HS-5 (cell line): ENCODE results near the gene TMEM127.
"Not testable (repeated sequence)": the region's sequence is repeated elsewhere in the genome, so short reads cannot be mapped to it uniquely, and the experiment has no call there.

Experiments used
- DNase-seq: peaks from one replicate; pipeline ENCODE4 v3.0.0-alpha.2; 2012; ENCODE audit warnings: low read depth

Gene TMEM127

DNA sequence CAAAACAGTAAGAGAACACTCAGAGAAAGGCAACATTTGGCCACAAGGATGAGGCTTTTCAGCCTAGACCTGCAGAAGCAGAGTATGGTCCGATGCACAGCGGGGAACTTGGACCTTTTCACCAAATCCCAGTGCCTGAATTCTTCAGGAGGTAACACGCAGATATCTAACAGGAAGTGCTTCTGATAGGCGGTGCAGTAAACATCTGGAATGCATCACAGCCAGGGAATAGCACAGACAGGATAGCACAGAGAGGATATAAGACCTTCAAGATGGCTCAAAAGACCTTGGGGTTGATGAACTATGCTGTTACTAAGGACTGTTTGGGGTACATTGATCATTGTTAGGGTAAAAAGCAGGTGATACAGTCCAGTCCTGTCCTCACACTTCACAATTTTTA is 1.7 kb downstream of the TMEM127 start:
- DNase-seq: no peak

DNA sequence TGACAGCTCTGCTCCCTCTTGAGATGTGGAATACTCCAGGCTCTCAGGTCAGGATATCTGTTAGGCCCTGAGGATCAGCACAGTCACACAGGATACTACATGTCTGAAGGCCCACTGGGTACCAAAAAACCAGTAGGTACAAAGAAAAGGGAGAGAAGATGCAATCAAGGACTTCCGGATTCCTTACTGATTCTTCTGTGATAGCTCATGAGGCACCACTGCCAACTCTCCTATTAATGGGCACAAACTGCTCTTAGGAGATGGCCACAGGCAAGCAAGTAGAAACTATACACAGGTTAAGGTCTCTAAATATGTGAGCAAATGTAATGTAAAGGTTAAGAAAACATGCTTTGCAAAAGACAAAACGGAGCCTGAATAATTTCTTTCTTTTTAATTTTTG is 3.5 kb downstream of the TMEM127 start:
- no peak for DNase-seq

DNA sequence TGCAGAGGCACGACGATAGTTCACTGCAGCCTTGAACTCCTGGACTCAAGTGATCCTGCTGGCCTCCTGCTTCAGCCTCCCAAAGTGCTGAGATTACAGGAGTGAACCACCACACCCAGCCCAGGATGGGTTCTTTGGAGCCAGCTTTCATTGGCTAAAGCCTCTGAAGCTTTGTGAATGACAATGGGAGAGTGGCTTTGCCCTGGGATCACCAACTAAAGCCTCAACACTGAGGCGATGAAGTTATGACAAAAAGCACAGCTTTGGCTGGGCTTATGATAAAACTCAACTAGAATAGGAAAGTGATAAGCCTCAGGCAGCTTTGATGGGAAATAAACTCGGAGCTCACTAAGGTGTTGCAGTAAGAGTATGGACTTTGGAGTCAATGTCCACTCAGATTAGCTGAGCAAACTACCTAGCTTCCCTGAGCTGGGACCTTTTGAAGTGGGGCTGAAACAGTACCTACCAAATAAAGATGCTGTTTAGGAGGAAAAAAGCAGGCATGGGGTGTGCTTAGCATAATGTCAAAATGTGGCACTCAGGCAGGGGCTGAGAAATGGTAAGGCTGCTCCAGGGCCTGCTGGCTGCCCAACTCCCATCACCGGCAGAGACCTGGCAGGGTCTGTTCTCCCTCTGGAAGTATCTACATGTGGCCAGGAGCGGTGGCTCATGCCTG is 4.3 kb downstream of the TMEM127 start:
- DNase-seq: no peak

DNA sequence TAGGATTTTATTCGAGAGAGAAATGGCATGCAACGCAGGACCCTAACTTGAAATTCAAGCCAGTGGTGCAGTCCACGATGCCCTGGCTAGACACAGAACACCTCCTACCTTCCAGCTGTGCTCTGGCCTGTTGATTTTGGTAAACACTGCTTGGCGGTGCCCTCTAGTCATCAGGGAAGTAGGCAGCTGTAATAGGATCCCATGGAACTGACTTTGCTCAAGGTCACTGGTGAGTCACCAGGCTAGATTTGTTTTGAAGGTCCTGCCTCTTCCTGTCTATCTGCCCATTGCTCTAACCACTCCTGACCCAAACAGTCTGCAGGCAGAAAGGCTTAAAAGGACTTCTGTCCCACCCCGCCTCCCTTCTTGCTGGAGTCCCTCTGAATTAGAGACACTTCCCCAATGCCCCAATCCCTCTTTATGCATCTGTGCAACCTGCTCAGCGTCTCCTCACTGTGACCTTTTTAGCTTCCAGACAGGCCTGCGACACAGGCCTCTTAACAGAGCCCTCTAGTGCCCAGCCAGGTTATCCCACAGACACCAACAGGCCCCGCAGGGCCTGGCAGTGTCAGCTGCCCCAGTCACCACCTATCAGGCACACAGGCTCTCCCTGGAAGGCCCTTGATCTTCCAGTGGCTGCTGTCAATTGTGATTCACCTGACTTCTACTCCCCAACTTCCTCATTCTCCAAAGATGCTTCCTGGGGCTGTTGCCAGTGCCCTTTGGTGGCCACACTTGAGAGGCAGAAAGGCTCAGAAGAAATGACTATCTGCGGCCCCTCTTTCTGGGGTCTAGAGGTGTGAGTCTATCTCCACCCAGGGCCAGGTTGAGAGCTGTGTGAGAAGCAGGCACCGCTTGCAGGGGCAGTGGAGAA is 5.2 kb downstream of the TMEM127 start:
- peak; percentile 99 for DNase-seq

DNA sequence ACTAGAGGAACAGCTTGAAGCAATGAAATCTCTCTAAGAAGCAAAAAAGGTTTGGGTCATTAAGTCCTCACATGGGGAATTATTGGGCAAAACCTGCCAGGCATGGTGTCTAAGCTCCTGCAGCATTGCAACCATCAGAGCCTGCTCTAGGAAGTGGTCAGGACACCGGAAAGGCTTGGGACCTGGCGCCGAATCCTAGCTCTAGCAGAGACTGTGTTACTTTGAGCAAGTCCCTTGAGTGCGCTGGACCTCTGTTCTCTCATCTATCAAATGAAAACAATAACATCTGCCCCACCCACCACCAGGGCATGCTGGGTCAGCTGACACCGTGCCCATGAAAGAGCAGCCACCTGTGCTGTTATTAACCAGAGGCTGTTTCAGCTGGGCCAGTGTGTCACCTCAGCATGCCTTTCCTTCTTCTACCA is 6.3 kb downstream of the TMEM127 start:
- no peak for DNase-seq

DNA sequence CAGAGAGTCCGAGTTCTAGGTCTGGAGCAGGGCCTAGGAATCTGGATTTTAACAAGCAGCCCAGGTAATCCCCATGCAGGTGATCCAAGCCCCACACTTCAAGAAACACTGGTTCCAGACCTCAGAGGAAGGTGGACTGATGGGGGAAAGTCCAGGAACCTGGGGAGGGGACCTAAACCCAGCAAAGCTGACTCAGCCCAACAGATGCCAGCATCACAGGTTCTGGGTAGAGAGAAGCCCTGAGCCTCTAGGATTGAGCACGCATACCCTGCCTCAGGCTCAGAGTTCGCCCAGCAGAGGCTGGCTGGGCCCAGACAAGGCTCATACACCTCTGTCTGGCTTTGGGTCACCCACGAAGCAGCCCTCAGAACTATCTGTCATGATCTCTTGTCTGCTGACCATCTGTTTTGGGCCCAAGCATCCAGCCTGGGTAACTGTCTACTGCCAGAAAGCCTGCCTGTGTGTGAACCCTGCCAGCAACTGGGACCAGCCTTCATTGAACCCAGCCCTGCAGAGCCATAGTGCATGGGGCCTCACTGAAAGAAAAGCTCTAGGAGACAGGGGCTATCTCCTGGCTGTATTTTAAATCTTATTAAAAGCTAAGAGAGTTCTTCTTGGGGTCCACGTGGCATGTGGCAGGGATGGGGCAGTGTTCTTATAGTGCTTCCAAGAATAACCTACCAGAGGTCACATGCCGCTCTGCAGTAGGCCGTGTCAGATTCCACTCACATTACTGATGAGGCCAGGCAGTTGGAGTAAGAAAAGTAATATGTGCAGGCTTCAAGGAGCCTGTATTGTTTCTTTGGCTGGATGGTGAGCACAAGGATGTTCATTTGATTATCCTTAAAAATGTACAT is 7.4 kb downstream of the TMEM127 start:
- no peak for DNase-seq

DNA sequence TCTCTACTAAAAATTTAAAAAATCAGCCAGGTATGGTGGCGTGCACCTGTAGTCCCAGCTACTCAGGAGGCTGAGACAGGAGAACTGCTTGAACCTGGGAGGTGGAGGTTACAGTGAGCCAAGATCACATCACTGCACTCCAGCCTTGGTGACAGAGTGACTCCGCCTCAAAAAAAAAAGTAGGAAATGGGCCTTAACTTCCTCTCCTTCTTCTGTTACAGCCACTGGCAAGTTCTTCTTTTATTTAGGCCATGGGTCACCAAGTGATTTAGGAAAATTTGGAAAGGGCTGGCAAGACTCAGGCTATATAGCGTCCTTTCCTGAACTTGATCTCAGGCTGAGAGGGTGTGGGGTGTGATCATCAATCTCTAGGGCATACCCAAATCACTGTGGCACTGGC is 8.1 kb downstream of the TMEM127 start:
- not testable (repeated sequence) for DNase-seq

DNA sequence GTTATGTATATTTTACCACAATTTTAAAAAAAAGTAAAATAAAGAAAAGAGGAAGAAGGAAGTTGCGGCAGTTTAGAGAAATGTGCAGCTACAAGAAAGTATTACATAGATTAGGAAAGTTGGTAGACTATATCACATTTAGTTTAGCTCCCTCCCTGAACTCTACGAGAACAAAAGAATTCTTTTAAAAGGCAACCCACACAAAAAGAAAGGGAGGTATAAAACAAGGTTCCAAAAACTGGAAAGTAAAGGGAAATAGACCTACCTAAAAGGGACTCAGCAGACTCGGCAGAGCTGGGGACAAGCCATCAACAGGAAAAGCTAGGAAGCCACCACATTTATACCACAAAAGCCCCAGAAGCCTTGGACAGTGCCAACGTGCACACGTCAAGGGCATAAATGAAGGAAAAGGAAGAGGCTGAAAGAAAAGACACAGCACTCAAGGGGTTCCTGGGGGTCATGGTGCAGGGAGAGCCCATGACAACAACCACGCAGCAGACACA is 9.1 kb downstream of the TMEM127 start:
- DNase-seq: no peak

DNA sequence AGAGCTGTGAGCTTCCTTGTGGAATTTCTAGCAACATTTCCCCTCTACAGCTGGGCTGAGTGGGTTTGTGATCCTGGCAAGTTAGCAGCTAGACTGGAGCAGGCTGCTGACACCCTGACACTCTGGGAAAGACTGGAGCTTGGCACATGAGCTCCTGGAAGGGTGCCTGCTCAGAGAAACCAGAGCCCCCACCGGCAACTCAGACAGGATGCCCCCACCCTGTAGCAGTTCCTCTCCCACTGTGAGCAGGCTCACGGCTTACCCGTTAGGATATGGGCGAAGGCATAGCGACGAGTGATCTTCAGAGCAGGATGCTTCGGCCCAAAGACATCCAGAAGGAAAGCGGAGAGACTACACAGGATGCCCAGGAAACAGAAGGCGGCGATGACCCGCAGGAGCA is 11.2 kb downstream of the TMEM127 start:
- DNase-seq: no peak

DNA sequence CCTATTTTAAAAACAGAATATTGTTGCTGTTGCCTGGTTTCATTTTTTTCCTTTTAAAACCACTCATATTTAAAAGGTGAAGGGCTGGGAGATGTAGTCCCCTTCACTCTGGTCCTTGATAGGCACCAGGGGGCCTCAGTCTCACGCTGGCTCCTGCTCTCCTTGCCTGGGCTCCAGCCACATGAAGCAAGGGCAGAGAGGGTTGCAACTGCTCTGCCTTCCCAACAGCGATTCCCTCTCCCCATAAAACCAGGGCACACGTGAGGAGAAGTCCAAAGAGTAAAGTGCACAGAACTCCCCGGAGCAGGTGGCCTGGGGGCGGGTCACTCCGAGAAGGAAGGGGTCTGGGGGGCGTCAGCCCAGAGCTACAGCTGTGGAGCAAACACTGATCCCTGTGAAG is 12.8 kb downstream of the TMEM127 start:
- no peak for DNase-seq

DNA sequence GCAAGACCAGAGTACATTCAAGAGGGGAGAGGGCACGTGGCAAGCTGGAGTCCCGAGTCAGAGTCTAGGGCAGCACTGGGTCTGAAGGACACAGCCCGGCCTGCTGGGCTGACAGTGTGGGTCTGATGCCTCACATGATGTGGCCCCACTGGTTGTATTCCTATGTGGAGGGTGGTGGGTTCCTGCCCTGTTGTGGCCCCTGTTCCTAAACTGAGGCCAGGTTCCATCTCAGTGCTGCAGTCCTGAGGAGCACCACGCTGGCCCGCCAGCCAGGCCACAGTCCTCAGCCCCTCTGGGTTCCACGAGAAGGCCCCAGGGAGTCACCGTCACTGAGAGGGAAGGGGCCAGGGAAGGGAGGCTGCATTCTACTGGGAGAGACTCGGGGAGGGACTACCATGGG is 13.3 kb downstream of the TMEM127 start:
- no peak for DNase-seq

DNA sequence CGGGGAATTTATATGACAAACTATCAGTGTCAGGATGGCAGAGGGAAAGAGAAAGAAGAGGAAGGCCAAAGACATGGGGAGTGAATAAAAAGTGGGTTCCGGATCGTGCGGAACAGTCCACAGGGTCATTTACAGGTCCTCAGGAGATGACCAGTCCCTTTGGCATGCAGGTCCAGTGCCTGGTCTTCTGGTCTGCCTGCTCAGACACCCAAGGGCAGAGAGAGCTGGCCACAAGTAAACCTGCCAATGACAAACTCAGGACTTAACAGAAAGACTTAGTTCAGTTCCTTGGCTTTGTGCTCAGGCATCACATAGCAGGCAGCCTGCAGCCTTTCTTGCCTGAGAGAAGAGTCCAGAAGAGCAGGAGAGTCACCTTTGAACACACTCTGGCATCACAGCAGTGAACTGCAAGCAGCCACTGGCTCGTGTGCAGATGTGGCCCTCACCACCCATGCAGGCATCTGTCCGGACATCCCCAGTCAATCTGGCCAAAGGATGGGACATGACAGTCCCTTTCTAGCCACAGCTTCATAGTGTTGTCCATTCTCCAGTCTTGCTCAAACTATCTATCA is 14.0 kb downstream of the TMEM127 start:
- DNase-seq: peak; percentile 55

DNA sequence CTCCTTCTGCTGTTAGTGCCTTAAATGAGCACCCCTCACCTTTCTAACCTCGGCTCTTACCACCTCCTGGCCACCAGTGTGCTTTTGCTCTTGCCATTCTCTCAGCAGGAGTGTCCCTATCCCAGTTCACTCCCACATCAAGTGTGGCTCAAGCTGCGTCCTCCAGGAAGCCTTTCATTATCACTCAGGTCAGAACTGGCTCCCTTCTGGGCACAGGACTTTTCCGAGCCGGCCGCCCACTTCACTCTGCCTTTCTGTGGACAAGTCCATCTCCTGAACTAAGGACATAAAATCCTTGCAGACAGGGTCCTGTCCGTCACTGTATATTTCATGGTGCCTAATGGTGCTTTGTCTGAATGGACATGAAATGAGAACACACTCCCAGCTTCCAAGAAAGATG is 15.6 kb downstream of the TMEM127 start:
- no peak for DNase-seq

DNA sequence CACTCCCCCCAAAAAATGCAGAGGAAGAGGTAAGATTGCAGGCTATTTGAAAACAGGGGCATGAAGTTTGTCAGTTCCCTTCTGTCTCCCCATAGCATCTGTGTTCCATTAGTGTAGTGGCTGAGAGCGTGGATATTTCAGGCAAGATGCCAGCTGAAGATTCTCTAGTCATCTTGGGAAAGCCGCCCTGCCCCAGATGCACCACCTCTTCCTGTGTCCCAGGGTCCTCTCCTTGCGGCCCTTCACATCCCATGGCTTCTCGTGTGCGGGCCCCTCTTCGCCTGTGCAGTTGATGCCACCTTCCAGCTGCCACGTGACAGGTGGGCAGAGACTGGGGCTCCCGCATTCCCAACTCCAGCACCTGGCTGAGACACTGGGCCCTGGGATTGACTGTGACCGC is 16.1 kb downstream of the TMEM127 start:
- peak; percentile 69 for DNase-seq

DNA sequence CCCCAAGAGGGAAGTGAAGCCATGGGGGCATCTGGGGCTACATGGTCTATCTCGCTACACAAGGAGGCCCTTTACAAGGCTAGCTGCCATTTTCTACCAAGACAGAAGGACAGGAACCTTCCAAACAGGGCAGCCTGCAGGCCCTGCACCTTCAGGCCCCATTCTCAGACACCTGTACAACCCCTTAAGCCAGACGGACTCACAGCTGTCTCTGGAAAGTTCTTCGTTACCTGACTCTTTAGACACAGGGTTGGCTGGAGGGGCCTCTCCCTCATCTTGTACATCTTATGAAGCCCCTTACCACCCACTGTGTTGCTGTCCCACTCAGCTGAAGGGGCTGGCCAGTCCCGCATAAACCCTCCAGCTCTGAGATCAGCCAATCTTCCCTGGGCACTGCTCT is 17.2 kb downstream of the TMEM127 start:
- DNase-seq: no peak

DNA sequence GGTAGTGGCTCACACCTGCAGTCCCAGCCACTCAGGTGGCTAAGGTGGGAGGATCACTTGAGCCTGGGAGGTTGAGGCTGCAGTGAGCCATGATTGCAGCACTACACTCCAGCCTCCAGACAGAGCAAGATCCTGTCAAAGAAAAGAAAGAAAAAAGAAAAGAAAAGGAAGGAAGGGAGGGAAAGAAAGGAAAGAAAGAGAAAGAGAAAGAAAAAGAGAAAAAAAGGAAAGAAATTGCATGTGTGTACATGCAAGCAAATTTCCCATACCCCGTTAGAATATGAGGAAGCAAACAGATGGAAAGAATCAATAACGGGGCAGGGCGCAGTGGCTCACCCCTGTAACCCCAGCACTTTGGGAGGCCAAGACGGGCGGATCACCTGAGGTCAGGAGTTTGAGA is 17.9 kb downstream of the TMEM127 start:
- DNase-seq: no peak

DNA sequence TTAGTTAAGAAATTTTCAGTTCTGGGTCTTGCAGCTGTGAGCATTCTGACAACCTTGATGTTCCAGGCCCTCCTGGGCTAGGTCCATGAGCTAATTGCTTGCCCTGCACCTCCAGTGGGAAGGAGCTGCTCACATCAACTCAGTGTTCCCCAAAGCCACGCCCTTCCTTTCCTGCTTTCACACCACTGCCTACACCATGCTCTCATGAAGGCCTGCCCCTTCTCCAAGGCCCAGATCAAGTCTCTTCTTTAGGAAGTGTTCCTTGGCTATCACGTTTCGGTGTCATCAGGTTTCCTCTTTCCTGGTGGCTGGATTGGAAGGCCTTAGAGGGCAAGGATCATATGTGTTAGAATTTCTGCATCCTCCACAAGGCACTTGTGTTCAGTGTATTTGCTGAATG is 18.8 kb downstream of the TMEM127 start:
- DNase-seq: no peak

DNA sequence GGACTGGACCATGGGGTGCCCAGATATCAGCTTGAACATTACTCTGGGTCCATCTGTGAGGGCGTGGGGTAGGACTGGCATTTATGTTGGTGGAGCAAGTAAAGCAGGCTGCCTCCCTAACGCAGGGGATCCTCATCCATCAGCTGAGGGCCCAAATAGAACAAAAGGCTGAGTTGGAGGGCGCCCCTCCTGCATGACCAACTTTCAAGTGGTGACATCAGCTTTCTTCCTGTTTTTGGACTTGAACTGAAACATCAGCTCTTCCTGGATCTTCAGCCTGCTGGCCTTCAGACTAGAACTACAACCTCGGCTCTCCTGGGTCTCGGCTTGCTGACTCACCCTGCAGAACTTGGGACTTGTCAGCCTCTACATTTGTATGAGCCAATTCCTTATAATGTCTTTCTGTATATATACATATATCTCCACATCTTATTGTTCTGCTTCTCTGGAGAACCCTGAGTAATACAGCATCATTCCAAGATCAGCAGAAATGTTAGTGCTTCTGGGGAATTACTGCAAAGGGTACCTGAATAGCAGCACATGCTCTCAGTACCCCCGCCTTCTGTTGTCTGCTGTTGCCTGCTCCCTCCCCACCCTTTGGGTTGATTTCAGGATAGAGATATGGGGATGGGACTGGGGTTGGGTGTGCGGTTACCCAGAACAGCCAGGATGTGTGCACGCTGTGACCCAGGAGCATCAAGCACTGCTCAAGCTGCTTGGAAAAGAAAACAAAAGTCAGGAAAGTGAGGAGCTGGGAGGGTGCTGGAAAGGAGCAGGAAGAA is 20.0 kb downstream of the TMEM127 start:
- DNase-seq: no peak

DNA sequence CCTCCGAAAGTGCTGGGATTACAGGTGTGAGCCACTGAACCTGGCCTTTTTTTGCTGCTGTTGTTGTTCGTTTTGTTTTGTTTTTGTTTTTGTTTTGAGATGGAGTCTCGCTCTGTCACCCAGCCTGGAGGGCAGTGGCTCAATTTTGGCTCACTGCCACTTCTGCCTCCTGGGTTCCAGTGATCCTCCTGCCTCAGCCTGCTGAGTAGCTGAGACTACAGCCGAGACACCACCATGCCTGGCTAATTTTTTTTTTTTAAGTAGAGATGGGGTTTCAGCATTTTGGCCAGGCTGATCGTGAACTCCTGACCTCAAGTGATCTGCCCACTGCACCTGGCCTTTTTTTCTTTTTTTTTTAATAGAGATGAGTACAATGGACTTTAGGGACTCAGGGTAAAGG is 22.0 kb downstream of the TMEM127 start:
- DNase-seq: no peak

DNA sequence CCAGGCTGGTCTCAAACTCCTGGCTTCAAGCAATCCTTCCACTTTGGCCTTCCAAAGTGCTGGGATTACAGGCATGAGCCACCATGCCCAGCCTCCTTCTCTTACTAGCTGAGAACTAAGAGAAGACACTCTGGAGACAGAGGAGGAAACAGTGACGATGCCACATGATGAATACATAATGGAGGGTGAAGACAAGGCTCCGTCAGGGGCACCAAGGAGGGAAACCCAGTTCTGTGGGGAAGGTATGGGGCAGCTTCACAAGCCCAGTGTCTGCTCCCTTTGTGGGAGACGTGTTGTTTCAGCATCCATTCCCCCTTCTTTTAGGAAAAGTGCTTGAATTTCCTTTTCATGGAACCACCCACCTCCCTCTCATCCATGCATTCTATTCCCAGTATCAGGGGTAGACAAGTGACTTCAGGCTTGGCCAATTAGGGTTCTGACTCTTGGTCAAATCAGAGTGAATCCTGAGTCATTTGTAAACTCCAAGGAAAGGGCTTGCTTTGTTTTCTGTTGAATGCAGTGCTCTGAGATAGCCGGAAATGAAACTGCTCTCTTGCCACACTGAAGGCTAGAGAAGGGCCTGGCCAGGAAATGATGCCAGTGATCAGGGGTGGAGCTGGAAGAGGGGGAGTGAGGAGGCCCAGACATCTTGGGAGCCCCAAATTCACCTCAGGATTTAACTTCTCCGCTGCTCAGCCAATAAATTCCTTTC is 23.7 kb downstream of the TMEM127 start:
- peak; percentile 90 for DNase-seq

DNA sequence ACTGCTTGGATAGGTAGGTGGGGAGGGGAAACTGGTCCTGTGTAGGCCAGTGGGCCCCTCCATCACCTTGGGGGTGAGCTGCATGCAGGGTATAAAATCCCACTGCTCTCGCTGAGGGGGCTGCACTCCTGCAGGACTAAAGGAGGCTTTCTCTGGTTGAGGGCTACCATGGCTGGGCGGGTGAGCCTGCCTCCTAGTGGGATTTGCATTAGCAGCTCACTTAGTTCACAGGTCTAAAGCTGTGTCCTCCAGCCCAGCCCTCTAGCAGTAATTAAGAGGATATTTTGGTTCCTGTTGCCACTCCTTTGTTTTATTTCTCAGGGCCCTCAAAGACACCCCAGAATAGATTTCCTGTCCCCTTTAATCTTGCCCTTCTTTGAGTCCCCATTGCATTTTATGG is 24.6 kb downstream of the TMEM127 start:
- no peak for DNase-seq
